ENCODE data around the gene GRID1. TPM values are rescaled to one million over a fixed set of nuclear protein-coding genes. Genes with fewer than 3 reads are reported as not detected.

Gene GRID1
- total RNA-seq (2022; extraction: Qiagen RNA extraction; ENCODE audit: low read depth), result 0.17 to 0.35 TPM (median 0.33 TPM) in 5 replicates

DNA sequence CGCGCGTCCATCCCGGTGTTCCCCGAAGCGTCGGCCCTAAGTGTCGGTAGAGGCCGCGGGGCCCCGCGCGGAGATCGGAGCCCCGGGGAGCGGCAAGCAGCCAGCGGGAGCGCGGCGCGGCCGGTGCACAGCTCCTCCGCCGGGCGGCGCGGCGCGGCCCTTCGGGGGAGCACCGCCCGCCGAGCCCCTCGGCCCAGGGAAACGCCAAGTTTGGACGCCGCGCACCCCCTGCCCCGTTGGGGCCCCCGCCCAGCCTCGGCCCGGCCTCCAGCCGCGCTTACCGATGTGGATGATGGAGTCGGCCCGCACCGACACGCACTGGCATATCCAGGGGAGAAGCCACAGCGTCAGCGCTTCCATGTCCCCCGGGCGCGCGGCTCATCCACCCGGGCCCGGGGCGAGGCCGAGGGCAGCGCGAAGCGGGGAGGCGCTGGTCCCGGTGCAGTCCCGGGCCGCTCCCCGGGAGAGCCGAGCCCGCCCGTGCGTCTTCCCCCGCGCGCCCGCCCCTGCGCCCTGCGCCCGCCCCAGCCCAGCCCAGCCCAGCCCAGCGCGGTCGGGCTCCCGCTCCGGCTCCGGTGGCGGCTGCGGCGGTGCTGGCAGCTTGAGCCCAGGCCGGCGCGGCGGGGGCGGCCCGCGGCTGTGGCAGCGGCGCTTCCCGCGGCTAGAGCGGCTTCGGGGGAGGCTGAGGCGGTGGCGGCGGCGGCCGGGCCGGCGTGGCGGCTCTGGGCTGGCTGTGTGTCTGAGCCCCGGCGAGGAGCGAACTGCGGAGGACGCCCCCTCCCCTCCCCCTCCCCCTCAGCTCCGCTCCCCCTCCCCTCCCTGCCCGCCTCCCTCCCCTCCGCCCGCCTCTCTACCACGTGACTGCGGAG, at the start of gene GRID1:
Gene GRID1 (minus strand): TSS at position 763 of the 869 bp plus-strand sequence.

Other genes with a start within 250 kb of the GRID1 start
- 14.8 to 18.2 TPM (median 16.6 TPM) in 5 replicates for gene WAPL, start 155.0 kb upstream of the GRID1 start, total RNA-seq (2022; extraction: Qiagen RNA extraction; ENCODE audit: low read depth)

All from A549 treated with CpdA at 1 μM for 4 hours (cell line).